Ovary (tissue), 3 donors: ENCODE measurements around the gene BIN1.

Experiments used
- EP300 ChIP-seq: sonication (generic); formaldehyde crosslinking; IDR thresholded peaks from one replicate; pipeline ENCODE4 v1.6.1; 2017; ENCODE audit warnings: antibody characterized with exemption
- TF ChIP-seq, protein P1 (sequence below), 3 donors: fragments of 450-650 bp in 2 of 3; fragments of 200-600 bp in 1 of 3; IDR thresholded peaks; one replicate each; pipeline versions ENCODE4 v1.5.1 to v1.8.0; 2016 to 2022; ENCODE audit warnings: antibody characterized with exemption in 3 of 3, mild to moderate bottlenecking in 1 of 3
- donor health status: DM: no; HTN: no; CAD: no.

DNA sequence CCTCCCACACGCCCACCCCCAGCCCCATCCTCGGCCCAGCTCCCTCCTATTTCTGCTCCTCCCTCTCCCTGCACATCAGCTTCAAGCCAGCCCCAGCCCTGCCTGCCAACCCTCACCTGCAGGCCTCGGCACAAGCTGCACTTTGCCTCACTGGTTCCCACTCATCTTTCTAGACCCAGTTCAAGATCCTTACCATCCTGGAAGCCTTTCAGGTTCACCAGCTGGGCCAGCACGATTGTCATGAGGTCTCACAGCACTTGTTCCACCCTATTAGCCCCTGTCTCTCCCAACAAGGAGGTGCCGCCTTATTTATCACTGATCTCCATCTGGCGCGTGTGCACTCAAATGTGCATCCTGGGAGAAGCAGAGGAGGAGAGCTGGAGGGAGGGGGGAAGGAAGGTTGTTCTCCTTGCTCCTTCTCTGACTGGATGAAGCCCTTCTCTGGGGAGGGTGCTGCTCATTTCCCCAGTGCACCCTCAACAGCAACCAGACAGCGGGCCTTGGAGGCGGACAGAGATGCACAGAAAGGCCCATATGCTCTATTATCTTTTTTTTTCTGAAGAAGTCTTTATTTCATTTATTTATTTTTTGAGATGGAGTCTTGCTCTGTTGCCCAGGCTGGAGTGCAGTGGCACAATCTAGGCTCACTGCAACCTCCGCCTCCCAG, 15.5 kb upstream of the BIN1 start:
- TF ChIP-seq, protein P1, sequence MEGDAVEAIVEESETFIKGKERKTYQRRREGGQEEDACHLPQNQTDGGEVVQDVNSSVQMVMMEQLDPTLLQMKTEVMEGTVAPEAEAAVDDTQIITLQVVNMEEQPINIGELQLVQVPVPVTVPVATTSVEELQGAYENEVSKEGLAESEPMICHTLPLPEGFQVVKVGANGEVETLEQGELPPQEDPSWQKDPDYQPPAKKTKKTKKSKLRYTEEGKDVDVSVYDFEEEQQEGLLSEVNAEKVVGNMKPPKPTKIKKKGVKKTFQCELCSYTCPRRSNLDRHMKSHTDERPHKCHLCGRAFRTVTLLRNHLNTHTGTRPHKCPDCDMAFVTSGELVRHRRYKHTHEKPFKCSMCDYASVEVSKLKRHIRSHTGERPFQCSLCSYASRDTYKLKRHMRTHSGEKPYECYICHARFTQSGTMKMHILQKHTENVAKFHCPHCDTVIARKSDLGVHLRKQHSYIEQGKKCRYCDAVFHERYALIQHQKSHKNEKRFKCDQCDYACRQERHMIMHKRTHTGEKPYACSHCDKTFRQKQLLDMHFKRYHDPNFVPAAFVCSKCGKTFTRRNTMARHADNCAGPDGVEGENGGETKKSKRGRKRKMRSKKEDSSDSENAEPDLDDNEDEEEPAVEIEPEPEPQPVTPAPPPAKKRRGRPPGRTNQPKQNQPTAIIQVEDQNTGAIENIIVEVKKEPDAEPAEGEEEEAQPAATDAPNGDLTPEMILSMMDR (IDR thresholded peaks at IDR 0.05), result no peak
- no peak for TF ChIP-seq EP300
